Sciatic nerve (tissue), 2 donors: ENCODE data around the gene GALNT14. TPM values are rescaled to one million over a fixed set of nuclear protein-coding genes. Genes with fewer than 3 reads are reported as not detected.
A peak's percentile ranks its signal among the peaks of the same experiment; 100 is the strongest.
"Not testable (repeated sequence)": the region's sequence is repeated elsewhere in the genome, so short reads cannot be mapped to it uniquely, and the experiment has no call there.

Source experiments
- ATAC-seq: fragments of 200-7000 bp; cut with Tn5 transposase; one replicate; pipeline ENCODE4 v1.9.1; 2020; ENCODE audit warnings: mild to moderate bottlenecking, moderate library complexity
- DNase-seq: peaks from one replicate; pipeline ENCODE4 v3.0.0-alpha.2; 2020; ENCODE audit warnings: low spot score
- intact Hi-C: fragments of 100-400 bp; cut with DNase I; formaldehyde crosslinking; loops from one replicate; pipeline ENCODE4 v1.14.2; 2022
- total RNA-seq: library from RNA; stranded (reverse); fragmentation: NEBNext Ultra II Directional; extraction: Animal tissue kit (Norgen Biotek cat#: 25700); gene quantifications from one replicate; pipeline ENCODE4 v1.2.1, GENCODE V29; 2021
- donor health status: DM: no; HTN: no; CAD: no.
- donor health status: DM: no; HTN: no; CAD: no.

The GALNT14 gene
- total RNA-seq = 1.2 TPM

- DNase-seq (peak; percentile 69), ATAC-seq (peak; percentile 59)
- intact Hi-C loops = no loop called here
Measured at GRCh38 chr2:31138037-31138962, at the start of gene GALNT14. TSS of gene GALNT14 (minus strand) at chr2:31138440. CDS start at chr2:31138086, 354 bp downstream.

GRCh38 chr2:31187166-31187565 lies 48.9 kb upstream of the GALNT14 start:
- intact Hi-C loops = no loop called here
- ATAC-seq (no peak), DNase-seq (no peak)

GRCh38 chr2:31183973-31184372 lies 45.7 kb upstream of the GALNT14 start:
- ATAC-seq, DNase-seq, intact Hi-C loops: not testable (repeated sequence)

GRCh38 chr2:31176742-31177141 lies 38.5 kb upstream of the GALNT14 start:
- no peak for ATAC-seq
- DNase-seq = no peak
- intact Hi-C loops = no loop called here

- no peak for ATAC-seq
- intact Hi-C loops = no loop called here
Measured at GRCh38 chr2:31171142-31171541, 32.9 kb upstream of the GALNT14 start.

GRCh38 chr2:31170071-31170698 lies 31.9 kb upstream of the GALNT14 start:
- ATAC-seq = peak; percentile 80
- no peak for DNase-seq
- intact Hi-C loops = no loop called here

More at GRCh38 chr2:31171142-31171541, 32.9 kb upstream of the GALNT14 start:
- no peak for DNase-seq

- DNase-seq (no peak), ATAC-seq (no peak)
- intact Hi-C loops = no loop called here
Measured at GRCh38 chr2:31168291-31168690, 30.1 kb upstream of the GALNT14 start.

- ATAC-seq (no peak), DNase-seq (no peak)
- intact Hi-C loops = no loop called here
Measured at GRCh38 chr2:31166925-31167324, 28.7 kb upstream of the GALNT14 start.

GRCh38 chr2:31163011-31163539 lies 24.8 kb upstream of the GALNT14 start:
- DNase-seq = no peak
- no peak for ATAC-seq
- intact Hi-C loops = no loop called here

- DNase-seq (no peak), ATAC-seq (no peak)
- intact Hi-C loops = no loop called here
Measured at GRCh38 chr2:31161637-31162036, 23.4 kb upstream of the GALNT14 start.

GRCh38 chr2:31151501-31151900 lies 13.3 kb upstream of the GALNT14 start:
- intact Hi-C loops = no loop called here
- DNase-seq = no peak
- no peak for ATAC-seq

GRCh38 chr2:31150120-31150670 lies 12.0 kb upstream of the GALNT14 start:
- DNase-seq (no peak), ATAC-seq (no peak)
- intact Hi-C loops = no loop called here

- DNase-seq (no peak), ATAC-seq (no peak)
- intact Hi-C loops = no loop called here
Measured at GRCh38 chr2:31148514-31148913, 10.3 kb upstream of the GALNT14 start.

GRCh38 chr2:31147645-31148044 lies 9.4 kb upstream of the GALNT14 start:
- no peak for ATAC-seq
- intact Hi-C loops = no loop called here
- DNase-seq = no peak

- intact Hi-C loops = no loop called here
- ATAC-seq (no peak), DNase-seq (no peak)
Measured at GRCh38 chr2:31142110-31142509, 3.9 kb upstream of the GALNT14 start.

GRCh38 chr2:31141443-31142085 lies 3.3 kb upstream of the GALNT14 start:
- intact Hi-C loops = no loop called here
- no peak for DNase-seq
- ATAC-seq = no peak

GRCh38 chr2:31140151-31140550 lies 1.9 kb upstream of the GALNT14 start:
- intact Hi-C loops = no loop called here
- ATAC-seq (no peak), DNase-seq (no peak)

GRCh38 chr2:31139671-31140070 lies 1.4 kb upstream of the GALNT14 start:
- DNase-seq (no peak), ATAC-seq (no peak)
- intact Hi-C loops = no loop called here
